Stimulated activated CD8-positive, alpha-beta memory T cell treated with anti-CD3 and anti-CD28 coated beads, Interleukin-4, amount 100 ng/mL, for 1 hour (primary cell): ENCODE data around the gene REC8.
A peak's percentile ranks its signal among the peaks of the same experiment; 100 is the strongest.

Experiments
- DNase-seq, 2 donors: peaks; one replicate each; pipeline ENCODE4 v3.0.0-alpha.2; 2020; ENCODE audit warnings: low read depth in 2 of 2, low spot score in 1 of 2

REC8 gene

GRCh38 chr14:24159777-24160498, 11.9 kb upstream of the REC8 start:
- no peak for DNase-seq

- DNase-seq: no peak
Measured at GRCh38 chr14:24160499-24160849, 11.4 kb upstream of the REC8 start.

GRCh38 chr14:24160850-24161804, 10.8 kb upstream of the REC8 start, which contains the start of gene IRF9:
Gene IRF9, plus strand, starts transcription at chr14:24161265. Its CDS starts 880 bp downstream, at chr14:24162145.
- peak; percentile 98 to 99 for DNase-seq

GRCh38 chr14:24162093-24162492, 9.8 kb upstream of the REC8 start:
- no peak for DNase-seq

GRCh38 chr14:24164518-24164991, 7.3 kb upstream of the REC8 start:
- DNase-seq: no peak

GRCh38 chr14:24165785-24166184, 6.1 kb upstream of the REC8 start:
- no peak for DNase-seq

- DNase-seq: no peak
Measured at GRCh38 chr14:24167469-24168114, 4.3 kb upstream of the REC8 start.

- no peak for DNase-seq
Measured at GRCh38 chr14:24172261-24172860, 481 bp downstream of the REC8 start.

GRCh38 chr14:24172871-24173281, 996 bp downstream of the REC8 start:
- DNase-seq: no peak

- DNase-seq: no peak
Measured at GRCh38 chr14:24176599-24176998, 4.7 kb downstream of the REC8 start.

- no peak for DNase-seq
Measured at GRCh38 chr14:24177041-24177825, 5.4 kb downstream of the REC8 start.

- no peak for DNase-seq
Measured at GRCh38 chr14:24177891-24178290, 6.0 kb downstream of the REC8 start.

GRCh38 chr14:24178399-24179178, 6.7 kb downstream of the REC8 start:
- DNase-seq: no peak

GRCh38 chr14:24179294-24179960, 7.5 kb downstream of the REC8 start:
- DNase-seq: no peak

GRCh38 chr14:24179961-24180796, 8.3 kb downstream of the REC8 start:
- no peak for DNase-seq

GRCh38 chr14:24181371-24182077, 9.6 kb downstream of the REC8 start:
- no peak for DNase-seq

GRCh38 chr14:24182110-24182882, 10.4 kb downstream of the REC8 start:
- DNase-seq: no peak
